Measurements from ENCODE around the gene MACF1. TPM values are rescaled to one million over a fixed set of nuclear protein-coding genes. Genes with fewer than 3 reads are reported as not detected.

MACF1 gene
- total and polyA plus RNA-seq, 2 donors (not counting 1 experiment from before 2014, with no cell fraction given) = 64.1 to 159 TPM

- Mint-ChIP-seq H3K27me3 (no peaks in the 10 kb centered on the region), H3K9me3 (ENCODE audit: insufficient read depth) (no peaks in the 10 kb centered on the region), H3K4me3 (no peak overlapping the region), H3K27ac (no peak overlapping the region), H3K4me1 (peaks cover 9% of the 10 kb centered on the region)
- Histone ChIP-seq H3K9me3 (ENCODE audit: control extremely low read depth in 1 of 3, control insufficient read depth in 2 of 3, insufficient read depth in 1 of 3, low read length in 2 of 3) (peaks cover 0 to 2% (median 0%) of the 10 kb centered on the region in 3 donors), H3K36me3 (replicated peaks in 1 of 2; ENCODE audit: control extremely low read depth in 1 of 2, control insufficient read depth in 1 of 2, extremely low read depth in 1 of 2, insufficient read depth in 2 of 2, low read length in 1 of 2) (peaks cover 9 to 91% of the 10 kb centered on the region in 2 experiments), H3K4me3 (ENCODE audit: control extremely low read depth in 1 of 5, extremely low read depth in 1 of 5, insufficient read depth in 1 of 5, low read depth in 2 of 5, low read length in 4 of 5) (no peak overlapping the region), H4K20me1 (ENCODE audit: control insufficient read depth, insufficient read depth, low read length, poor library complexity, severe bottlenecking) (peaks cover 23% of the 10 kb centered on the region), H3K79me2 (ENCODE audit: control insufficient read depth, insufficient read depth, low read length) (peaks cover 52% of the 10 kb centered on the region), H2AFZ (ENCODE audit: insufficient read depth, low read depth, low read length, poor library complexity, severe bottlenecking) (no peak overlapping the region), H3K27ac (ENCODE audit: low read length in 2 of 2) (no peak overlapping the region), H3K4me2 (replicated peaks; ENCODE audit: low read depth, low read length, poor library complexity, severe bottlenecking) (no peak overlapping the region), H3K4me1 (ENCODE audit: control insufficient read depth in 2 of 2, insufficient read depth in 2 of 2, low read length in 2 of 2) (peaks cover 5 to 8% of the 10 kb centered on the region in 2 donors), H3K27me3 (replicated peaks in 1 of 4; ENCODE audit: control extremely low read depth in 1 of 4, control insufficient read depth in 3 of 4, insufficient read depth in 4 of 4, low read length in 3 of 4) (no peaks in the 10 kb centered on the region), H3K9ac (ENCODE audit: low read length) (no peak overlapping the region)
- WGBS (ENCODE audit: insufficient coverage) = no CpG with 5 or more reads among the region's 1 CpG
- DNase-seq (no peak), ATAC-seq (ENCODE audit: low read depth) (no peak)
- POLR2A ChIA-PET = no interaction called here
- TF ChIP-seq CTCF (IDR thresholded peaks at IDR 0.05) = no peak
- no peak for TF ChIP-seq EZH2 (IDR thresholded peaks at IDR 0.05; ENCODE audit: borderline replicate concordance, insufficient read depth, low read depth, low read length, poor library complexity, severe bottlenecking)
- intact Hi-C loops (cut with micrococcal nuclease) = no loop called here
- CTCF ChIA-PET = interaction anchor here (0.6 to 13.3 kb wide), 5 partner anchors 29 to 283 kb away, joined by 3 to 439 read pairs (median 3); no protein-coding TSS in a partner anchor
Observed at GRCh38 chr1:39255222-39255621, 50.7 kb downstream of the MACF1 start.

- H3K4me1 Mint-ChIP-seq = peaks cover 30% of the 10 kb centered on the region
- Histone ChIP-seq H3K9me3 (ENCODE audit: control extremely low read depth in 1 of 3, control insufficient read depth in 2 of 3, insufficient read depth in 1 of 3, low read length in 2 of 3) (peaks cover 0 to 2% (median 0%) of the 10 kb centered on the region in 3 donors), H3K4me1 (ENCODE audit: control insufficient read depth in 2 of 2, insufficient read depth in 2 of 2, low read length in 2 of 2) (peaks cover 12 to 30% of the 10 kb centered on the region in 2 donors), H3K36me3 (replicated peaks in 1 of 2; ENCODE audit: control extremely low read depth in 1 of 2, control insufficient read depth in 1 of 2, extremely low read depth in 1 of 2, insufficient read depth in 2 of 2, low read length in 1 of 2) (peaks cover 6 to 73% of the 10 kb centered on the region in 2 experiments), H3K79me2 (ENCODE audit: control insufficient read depth, insufficient read depth, low read length) (peaks cover 67% of the 10 kb centered on the region), H3K27me3 (replicated peaks in 1 of 4; ENCODE audit: control extremely low read depth in 1 of 4, control insufficient read depth in 3 of 4, insufficient read depth in 4 of 4, low read length in 3 of 4) (no peaks in the 10 kb centered on the region), H3K4me2 (replicated peaks; ENCODE audit: low read depth, low read length, poor library complexity, severe bottlenecking) (no peak overlapping the region), H3K4me3 (ENCODE audit: control extremely low read depth in 1 of 5, extremely low read depth in 1 of 5, insufficient read depth in 1 of 5, low read depth in 2 of 5, low read length in 4 of 5) (no peak overlapping the region), H3K27ac (ENCODE audit: low read length in 2 of 2) (peak overlapping the region in 1 of 2 donors; percentile 53), H2AFZ (ENCODE audit: insufficient read depth, low read depth, low read length, poor library complexity, severe bottlenecking) (no peak overlapping the region), H3K9ac (ENCODE audit: low read length) (no peak overlapping the region), H4K20me1 (ENCODE audit: control insufficient read depth, insufficient read depth, low read length, poor library complexity, severe bottlenecking) (peaks cover 30% of the 10 kb centered on the region)
- WGBS (ENCODE audit: insufficient coverage) = 17% methylated on average over 3 of the region's 7 CpGs
- ATAC-seq (ENCODE audit: low read depth) = peak; percentile 65
- CTCF ChIA-PET = interaction anchor here (0.6 to 13.3 kb wide), 53 partner anchors 8 to 395 kb away, joined by 3 to 439 read pairs (median 6); partner anchors contain the start of gene MACF1
- intact Hi-C loops (cut with micrococcal nuclease) = loop anchor here (1.0 kb wide), 3 partner anchors 66 to 160 kb away; no protein-coding TSS in a partner anchor
- POLR2A ChIA-PET = interaction anchor here (1.6 to 2.0 kb wide), 2 partner anchors 11 to 66 kb away, joined by 5 to 6 read pairs; no protein-coding TSS in a partner anchor
- no peaks in the 10 kb centered on the region for H3K27me3 Mint-ChIP-seq
- H3K27ac Mint-ChIP-seq = peak overlapping the region; percentile 59
- no peaks in the 10 kb centered on the region for H3K9me3 Mint-ChIP-seq (ENCODE audit: insufficient read depth)
- H3K4me3 Mint-ChIP-seq = no peak overlapping the region
- DNase-seq = peak; percentile 76
- TF ChIP-seq CTCF (IDR thresholded peaks at IDR 0.05) (peak; percentile 92), EZH2 (IDR thresholded peaks at IDR 0.05; ENCODE audit: borderline replicate concordance, insufficient read depth, low read depth, low read length, poor library complexity, severe bottlenecking) (no peak)
Observed at GRCh38 chr1:39258146-39258924, 53.8 kb downstream of the MACF1 start.
